Activated CD4-positive, alpha-beta memory T cell treated with anti-CD3 and anti-CD28 coated beads, Interleukin-2, amount 10 ng/mL, durations not matched to agents 7 days and 5 days (primary cell): Measurements from ENCODE around the gene DACT1. TPM values are rescaled to one million over a fixed set of nuclear protein-coding genes. Genes with fewer than 3 reads are reported as not detected.
A peak's percentile ranks its signal among the peaks of the same experiment; 100 is the strongest.
"Not testable (repeated sequence)": the region's sequence is repeated elsewhere in the genome, so short reads cannot be mapped to it uniquely, and the experiment has no call there.

ENCODE experiments used
- CTCF ChIA-PET: fragments of 350-600 bp; sonication (Branson Sonifier 250); formaldehyde crosslinking; loops from one replicate; lab custom pipeline; 2021; ENCODE audit warnings: antibody characterized with exemption, inconsistent platforms; lab: Charles Lee
- POLR2A ChIA-PET: fragments of 350-600 bp; sonication (Branson Sonifier 250); formaldehyde crosslinking; loops from one replicate; lab custom pipeline; 2021; ENCODE audit warnings: antibody characterized with exemption; lab: Charles Lee
- DNase-seq: peaks from one replicate; pipeline ENCODE4 v3.0.0-alpha.2; 2020
- H3K27ac Mint-ChIP-seq: one replicate; pipeline ENCODE4 v1.8.0; 2021; ENCODE audit warnings: mild to moderate bottlenecking, mixed read lengths
- H3K27me3 Mint-ChIP-seq: one replicate; pipeline ENCODE4 v1.8.0; 2021; ENCODE audit warnings: mixed read lengths
- H3K36me3 Mint-ChIP-seq: one replicate; pipeline ENCODE4 v1.8.0; 2021; ENCODE audit warnings: low read depth, mixed read lengths
- H3K4me1 Mint-ChIP-seq: one replicate; pipeline ENCODE4 v1.8.0; 2021; ENCODE audit warnings: mixed read lengths
- H3K4me3 Mint-ChIP-seq: one replicate; pipeline ENCODE4 v1.8.0; 2021; ENCODE audit warnings: mild to moderate bottlenecking, mixed read lengths
- H3K9me3 Mint-ChIP-seq: one replicate; pipeline ENCODE4 v1.8.0; 2021; ENCODE audit warnings: mixed read lengths
- total RNA-seq, 2 experiments: library from RNA; stranded (reverse); gene quantifications; one replicate each; pipeline ENCODE4 v1.2.3, GENCODE V29; 2021

The DACT1 gene, protein sequence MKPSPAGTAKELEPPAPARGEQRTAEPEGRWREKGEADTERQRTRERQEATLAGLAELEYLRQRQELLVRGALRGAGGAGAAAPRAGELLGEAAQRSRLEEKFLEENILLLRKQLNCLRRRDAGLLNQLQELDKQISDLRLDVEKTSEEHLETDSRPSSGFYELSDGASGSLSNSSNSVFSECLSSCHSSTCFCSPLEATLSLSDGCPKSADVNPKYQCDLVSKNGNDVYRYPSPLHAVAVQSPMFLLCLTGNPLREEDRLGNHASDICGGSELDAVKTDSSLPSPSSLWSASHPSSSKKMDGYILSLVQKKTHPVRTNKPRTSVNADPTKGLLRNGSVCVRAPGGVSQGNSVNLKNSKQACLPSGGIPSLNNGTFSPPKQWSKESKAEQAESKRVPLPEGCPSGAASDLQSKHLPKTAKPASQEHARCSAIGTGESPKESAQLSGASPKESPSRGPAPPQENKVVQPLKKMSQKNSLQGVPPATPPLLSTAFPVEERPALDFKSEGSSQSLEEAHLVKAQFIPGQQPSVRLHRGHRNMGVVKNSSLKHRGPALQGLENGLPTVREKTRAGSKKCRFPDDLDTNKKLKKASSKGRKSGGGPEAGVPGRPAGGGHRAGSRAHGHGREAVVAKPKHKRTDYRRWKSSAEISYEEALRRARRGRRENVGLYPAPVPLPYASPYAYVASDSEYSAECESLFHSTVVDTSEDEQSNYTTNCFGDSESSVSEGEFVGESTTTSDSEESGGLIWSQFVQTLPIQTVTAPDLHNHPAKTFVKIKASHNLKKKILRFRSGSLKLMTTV
- under 1 TPM; 0.81 to 0.93 TPM for total RNA-seq

DNA sequence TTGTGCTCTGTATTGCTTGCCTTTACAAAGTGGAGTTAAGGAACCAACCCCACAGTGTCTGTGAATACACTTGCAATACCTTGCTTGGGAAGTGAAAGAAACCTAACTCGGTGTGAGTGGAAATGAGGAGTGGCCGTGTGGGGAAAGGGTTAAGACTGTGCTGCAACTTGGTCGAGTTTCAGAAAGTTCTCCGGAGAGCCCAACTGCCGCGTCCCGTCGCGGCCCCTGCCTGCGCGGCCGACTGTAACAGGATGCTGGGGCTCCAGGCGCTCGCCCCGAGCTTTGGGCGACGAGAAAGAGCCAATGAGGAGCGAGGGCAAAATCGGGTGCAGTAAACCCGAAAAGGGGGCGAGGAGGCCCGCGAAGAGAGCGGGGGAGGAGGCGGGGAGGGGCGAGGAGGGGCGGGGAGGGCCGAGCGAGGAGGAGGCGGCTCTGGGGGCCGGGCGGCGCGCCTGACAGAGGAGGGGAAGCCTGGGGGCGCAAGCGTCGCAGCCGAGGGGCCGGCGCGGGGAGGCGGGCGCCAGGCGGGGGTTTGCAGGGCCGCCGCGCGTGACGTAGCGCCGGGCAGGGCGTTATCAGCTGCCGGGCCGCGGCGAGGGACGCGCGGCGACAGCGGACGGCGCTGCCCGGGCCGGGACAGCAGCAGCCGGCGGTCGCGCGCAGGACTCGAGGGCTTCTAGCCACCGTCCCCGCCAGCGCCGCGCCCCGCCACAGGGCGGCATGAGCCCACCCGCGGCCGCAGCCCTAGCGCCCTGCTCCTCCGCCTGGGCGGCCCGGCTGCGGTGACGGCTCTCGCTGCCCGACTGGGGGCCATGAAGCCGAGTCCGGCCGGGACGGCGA lies at the start of gene DACT1:
DACT1 (plus strand) TSS at position 572 of the 840 bp plus-strand sequence; CDS start at position 813, 241 bp downstream.
- Mint-ChIP-seq H3K4me3 (peak within 1 kb of the TSS; percentile 82), H3K36me3 (no peaks in the 10 kb centered on the region), H3K27ac (peak within 1 kb of the TSS; percentile 69), H3K9me3 (no peaks in the 10 kb centered on the region), H3K27me3 (peaks cover 60% of the 10 kb centered on the region), H3K4me1 (peaks cover 33% of the 10 kb centered on the region)
- ChIA-PET CTCF (interaction anchor here (1.1 to 1.3 kb wide), 2 partner anchors 136 kb away, joined by 4 to 6 read pairs; no protein-coding TSS in a partner anchor), POLR2A (no interaction called here)
- peak; percentile 45 for DNase-seq

DNA sequence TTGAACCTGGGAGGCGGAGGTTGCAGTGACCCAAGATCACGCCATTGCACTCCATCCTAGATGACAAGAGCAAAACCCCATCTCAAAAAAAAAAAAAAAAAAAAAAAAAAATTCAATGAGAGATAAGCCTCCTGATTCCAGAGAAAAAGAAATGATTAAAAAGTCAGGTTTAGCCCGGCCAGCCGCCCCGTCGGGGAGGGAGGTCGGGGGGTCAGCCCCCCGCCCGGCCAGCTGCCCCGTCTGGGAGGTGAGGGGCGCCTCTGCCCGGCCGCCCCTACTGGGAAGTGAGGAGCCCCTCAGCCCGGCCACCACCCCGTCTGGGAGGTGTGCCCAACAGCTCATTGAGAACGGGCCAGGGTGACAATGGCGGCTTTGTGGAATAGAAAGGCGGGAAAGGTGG lies 49.4 kb upstream of the DACT1 start:
- H3K36me3 Mint-ChIP-seq, H3K4me3 Mint-ChIP-seq, H3K27me3 Mint-ChIP-seq, H3K27ac Mint-ChIP-seq, DNase-seq, H3K9me3 Mint-ChIP-seq, H3K4me1 Mint-ChIP-seq, CTCF ChIA-PET, POLR2A ChIA-PET: not testable (repeated sequence)

DNA sequence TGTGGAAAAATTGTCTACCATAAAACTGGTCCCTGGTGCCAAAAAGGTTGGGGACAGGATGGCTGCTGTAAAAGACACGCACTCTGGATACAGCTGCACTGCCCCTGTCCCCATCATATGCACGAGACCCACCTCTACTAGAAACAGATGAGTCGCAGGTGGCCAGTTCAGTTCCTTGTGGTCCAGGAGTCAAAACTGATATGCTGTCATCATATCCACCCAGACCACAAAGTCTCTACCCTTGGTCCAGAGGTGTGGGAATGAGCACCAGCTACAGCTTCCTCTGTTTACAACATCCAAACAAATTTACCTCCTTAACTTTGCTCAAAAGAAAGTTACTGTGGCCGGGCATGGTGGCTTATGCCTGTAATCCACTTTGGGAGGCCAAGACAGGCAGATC lies 43.8 kb upstream of the DACT1 start:
- no peak overlapping the region for H3K4me3 Mint-ChIP-seq
- no peak overlapping the region for H3K27ac Mint-ChIP-seq
- no peaks in the 10 kb centered on the region for H3K27me3 Mint-ChIP-seq
- H3K4me1 Mint-ChIP-seq: peaks cover 13% of the 10 kb centered on the region
- H3K9me3 Mint-ChIP-seq: no peaks in the 10 kb centered on the region
- no peaks in the 10 kb centered on the region for H3K36me3 Mint-ChIP-seq
- POLR2A ChIA-PET: no interaction called here
- DNase-seq: no peak
- CTCF ChIA-PET: no interaction called here

DNA sequence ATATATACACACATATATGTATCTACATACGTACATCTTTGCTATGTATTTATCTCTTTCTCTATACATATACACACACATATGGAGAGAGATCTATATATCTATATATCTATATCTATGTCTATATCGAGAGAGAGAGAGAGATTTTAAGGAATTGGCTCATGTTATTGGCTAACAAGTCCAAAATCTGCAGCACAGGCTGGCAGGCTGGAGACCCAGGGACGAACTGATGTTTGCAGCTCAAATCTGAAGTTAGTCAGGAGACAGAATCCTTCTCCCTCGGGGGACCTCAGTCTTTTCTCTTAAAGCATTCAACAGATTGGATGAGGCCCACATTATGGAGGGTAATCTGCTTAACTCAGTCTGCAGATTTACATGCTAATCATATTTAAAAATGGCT lies 40.7 kb upstream of the DACT1 start:
- no peak overlapping the region for H3K27ac Mint-ChIP-seq
- no peak overlapping the region for H3K4me3 Mint-ChIP-seq
- no peaks in the 10 kb centered on the region for H3K9me3 Mint-ChIP-seq
- H3K27me3 Mint-ChIP-seq: no peaks in the 10 kb centered on the region
- POLR2A ChIA-PET: no interaction called here
- CTCF ChIA-PET: interaction anchor here (2.4 kb wide), 1 partner anchor 96 kb away, joined by 6 read pairs; no protein-coding TSS in a partner anchor
- no peaks in the 10 kb centered on the region for H3K36me3 Mint-ChIP-seq
- no peak for DNase-seq
- peaks cover 13% of the 10 kb centered on the region for H3K4me1 Mint-ChIP-seq

DNA sequence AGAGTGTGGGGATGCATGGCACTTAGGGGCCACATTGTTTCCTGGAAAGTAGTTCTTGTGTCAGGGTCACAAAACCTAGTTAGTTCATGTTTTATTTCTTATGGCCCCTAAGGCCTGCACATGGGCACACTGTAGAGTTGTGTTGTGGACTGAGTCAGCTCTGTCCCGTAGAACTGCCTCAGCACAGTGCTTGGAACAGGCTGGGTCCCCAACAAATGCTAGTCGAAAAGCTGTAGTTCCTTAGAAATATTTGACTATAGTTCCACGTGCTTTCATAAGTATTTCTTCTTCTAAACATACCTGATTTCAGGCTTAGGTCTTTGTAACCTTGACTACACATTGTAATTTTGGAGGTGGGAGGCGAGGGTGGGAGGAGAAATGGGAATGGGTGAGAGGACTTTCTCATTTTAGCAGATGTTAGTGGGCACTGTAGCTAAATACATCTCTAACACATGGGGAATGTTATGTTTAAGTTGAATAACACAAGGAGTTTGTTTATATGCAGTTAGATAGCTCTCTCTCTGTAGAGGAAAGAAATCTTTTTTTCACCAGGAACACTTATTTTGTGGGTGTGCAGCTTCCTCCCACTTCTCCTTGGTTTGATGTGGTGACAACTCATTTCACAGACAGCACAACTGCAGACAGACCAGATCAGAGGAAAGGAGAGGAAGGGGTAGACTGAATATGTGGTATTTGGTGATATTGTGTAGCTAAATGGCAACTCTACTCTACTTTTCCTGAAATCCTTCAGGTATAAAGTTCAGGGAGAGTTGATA lies 39.5 kb upstream of the DACT1 start:
- no peaks in the 10 kb centered on the region for H3K36me3 Mint-ChIP-seq
- DNase-seq: no peak
- H3K4me3 Mint-ChIP-seq: no peak overlapping the region
- no peaks in the 10 kb centered on the region for H3K27me3 Mint-ChIP-seq
- POLR2A ChIA-PET: no interaction called here
- H3K4me1 Mint-ChIP-seq: peaks cover 13% of the 10 kb centered on the region
- no peak overlapping the region for H3K27ac Mint-ChIP-seq
- H3K9me3 Mint-ChIP-seq: no peaks in the 10 kb centered on the region
- CTCF ChIA-PET: no interaction called here

DNA sequence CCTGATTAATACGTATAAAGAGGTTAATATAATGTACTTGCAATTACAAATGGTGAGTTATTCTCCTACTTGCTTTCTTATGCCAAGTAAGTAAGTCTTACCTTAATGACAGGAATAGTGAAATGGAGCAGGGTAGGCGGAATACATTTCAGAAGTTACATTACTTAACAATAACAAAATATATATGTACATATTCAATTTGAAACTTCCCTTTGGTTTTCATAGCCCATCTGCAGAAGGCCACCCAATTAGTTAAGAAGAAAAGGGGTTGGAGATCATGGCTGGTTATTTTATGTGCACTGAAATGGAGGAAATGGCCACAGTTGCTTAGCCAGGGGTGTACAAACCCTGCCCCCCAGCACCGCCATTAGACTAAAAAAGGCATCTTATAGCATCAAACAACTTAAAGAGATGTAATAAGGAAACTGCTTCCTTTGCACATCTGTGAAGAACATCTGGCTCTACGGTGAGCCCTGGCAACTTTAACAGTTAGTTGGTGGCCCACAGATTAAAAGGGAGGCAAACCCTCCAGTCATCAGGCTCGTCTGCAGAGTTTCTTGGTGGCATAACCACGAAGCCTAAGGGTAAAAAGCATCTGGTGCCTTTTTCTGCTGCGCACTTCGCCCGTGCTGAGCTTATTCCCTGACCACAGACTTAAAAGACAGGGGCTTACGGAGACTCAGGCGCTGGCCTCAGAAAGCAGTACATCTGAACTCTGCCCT lies 38.8 kb upstream of the DACT1 start:
- Mint-ChIP-seq H3K27ac (no peak overlapping the region), H3K4me3 (no peak overlapping the region), H3K27me3 (no peaks in the 10 kb centered on the region), H3K4me1 (peaks cover 13% of the 10 kb centered on the region), H3K9me3 (no peaks in the 10 kb centered on the region), H3K36me3 (no peaks in the 10 kb centered on the region)
- no peak for DNase-seq
- ChIA-PET POLR2A (no interaction called here), CTCF (no interaction called here)

DNA sequence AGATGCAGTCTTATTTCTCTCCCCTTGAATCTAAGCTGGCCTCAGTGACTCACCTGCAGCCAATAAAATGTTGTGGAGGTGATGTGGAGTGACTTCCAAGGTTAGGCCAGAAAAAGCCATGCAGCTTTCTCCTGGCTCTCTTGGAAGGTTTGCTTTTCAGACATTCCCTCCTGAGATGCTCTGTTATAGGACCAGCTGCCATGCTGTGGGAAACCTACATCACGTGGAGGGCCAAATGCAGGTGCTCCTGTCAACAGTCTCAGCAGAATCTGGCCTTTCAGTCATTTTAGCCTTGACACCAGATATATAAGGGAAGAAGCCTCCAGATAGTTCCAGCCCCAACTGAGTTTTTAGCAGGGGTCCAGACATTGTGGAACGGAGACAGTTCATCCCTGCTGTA lies 38.1 kb upstream of the DACT1 start:
- H3K27me3 Mint-ChIP-seq: no peaks in the 10 kb centered on the region
- ChIA-PET CTCF (no interaction called here), POLR2A (no interaction called here)
- H3K9me3 Mint-ChIP-seq: no peaks in the 10 kb centered on the region
- peaks cover 13% of the 10 kb centered on the region for H3K4me1 Mint-ChIP-seq
- no peak for DNase-seq
- no peak overlapping the region for H3K4me3 Mint-ChIP-seq
- H3K27ac Mint-ChIP-seq: no peak overlapping the region
- no peaks in the 10 kb centered on the region for H3K36me3 Mint-ChIP-seq

DNA sequence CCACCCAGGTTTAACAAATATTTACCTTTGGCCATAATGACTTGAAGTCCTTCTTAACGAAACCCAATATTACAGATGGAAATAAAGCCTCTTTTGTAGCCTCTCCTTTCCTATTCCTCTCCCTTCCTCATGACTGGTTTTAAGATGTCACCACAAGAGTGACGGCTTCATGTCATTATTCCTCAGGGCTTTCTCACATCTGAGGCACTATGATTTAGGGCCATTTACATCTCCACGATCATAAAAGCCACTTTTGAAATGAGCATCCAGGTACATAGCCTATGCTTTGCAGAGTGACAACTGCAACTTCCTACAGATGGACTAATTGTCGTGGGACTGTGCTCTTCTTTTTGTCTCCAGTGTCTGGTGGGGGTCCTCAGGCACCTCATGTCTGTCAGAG lies 32.3 kb upstream of the DACT1 start:
- Mint-ChIP-seq H3K4me1 (no peaks in the 10 kb centered on the region), H3K27me3 (peaks cover 4% of the 10 kb centered on the region), H3K36me3 (no peaks in the 10 kb centered on the region), H3K4me3 (no peak overlapping the region), H3K9me3 (no peaks in the 10 kb centered on the region), H3K27ac (no peak overlapping the region)
- CTCF ChIA-PET: no interaction called here
- no peak for DNase-seq
- POLR2A ChIA-PET: no interaction called here

DNA sequence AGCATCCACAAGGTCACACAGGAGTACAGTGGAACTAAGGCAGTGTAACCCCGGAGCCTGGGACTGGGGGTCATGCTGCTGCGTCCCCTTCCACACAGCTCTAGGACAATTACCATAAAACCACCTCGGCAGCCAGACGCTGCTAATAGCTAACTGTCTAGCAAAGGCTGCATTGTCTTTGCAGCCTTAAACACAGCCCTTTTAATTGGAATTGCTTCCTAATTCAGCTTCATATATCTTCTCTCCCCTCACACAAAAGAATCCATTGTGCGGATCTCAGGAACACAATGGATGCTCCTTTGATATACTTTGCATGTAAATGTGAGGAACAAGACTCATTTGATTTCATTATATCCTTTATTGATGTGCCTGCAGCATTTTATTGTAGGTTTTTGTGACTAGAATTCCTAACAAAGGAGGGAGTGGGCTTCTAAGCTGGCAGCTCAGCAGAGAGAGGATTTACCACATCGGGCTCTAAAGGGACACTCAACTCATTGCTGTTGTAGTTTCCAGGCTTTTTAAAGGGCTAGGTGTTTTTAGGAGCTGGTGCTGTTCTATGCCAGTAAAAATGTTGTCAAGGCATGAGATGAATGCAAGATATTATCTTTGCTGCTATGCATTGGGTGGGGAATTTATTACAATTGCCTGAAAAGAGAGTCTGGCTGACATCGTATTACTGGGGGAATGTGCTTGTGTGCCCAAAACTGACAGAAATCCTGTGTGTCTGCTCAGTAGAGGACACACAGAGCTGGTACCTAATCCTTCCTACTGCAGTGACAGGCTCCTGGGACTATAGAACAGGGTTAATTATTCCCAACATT lies 30.4 kb upstream of the DACT1 start:
- POLR2A ChIA-PET: no interaction called here
- no peaks in the 10 kb centered on the region for H3K4me1 Mint-ChIP-seq
- H3K4me3 Mint-ChIP-seq: no peak overlapping the region

DNA sequence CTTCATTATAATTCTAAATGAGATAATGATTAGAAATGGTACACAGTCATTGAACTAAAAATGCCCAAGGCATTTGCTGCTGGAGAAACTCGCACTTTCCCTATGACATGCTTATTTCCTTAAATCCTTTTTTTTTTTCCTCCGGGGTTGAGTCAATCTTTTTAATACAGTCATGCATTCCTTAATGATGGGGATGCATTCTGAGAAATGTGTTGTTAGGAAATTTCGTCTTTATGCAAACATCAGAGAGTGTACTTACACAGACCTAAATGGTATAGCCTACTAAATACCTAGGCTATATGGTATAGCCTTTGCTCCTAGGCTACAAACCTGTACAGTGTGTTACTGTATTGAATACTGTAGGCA lies 29.8 kb upstream of the DACT1 start:
- Mint-ChIP-seq H3K4me1 (no peaks in the 10 kb centered on the region), H3K27me3 (peaks cover 4% of the 10 kb centered on the region), H3K9me3 (no peaks in the 10 kb centered on the region), H3K27ac (no peak overlapping the region), H3K36me3 (no peaks in the 10 kb centered on the region), H3K4me3 (no peak overlapping the region)
- POLR2A ChIA-PET: no interaction called here
- CTCF ChIA-PET: no interaction called here
- no peak for DNase-seq

More for the DNA sequence above, 30.4 kb upstream of the DACT1 start:
- CTCF ChIA-PET: no interaction called here
- DNase-seq: no peak
- H3K9me3 Mint-ChIP-seq: no peaks in the 10 kb centered on the region
- no peak overlapping the region for H3K27ac Mint-ChIP-seq
- no peaks in the 10 kb centered on the region for H3K36me3 Mint-ChIP-seq
- H3K27me3 Mint-ChIP-seq: peaks cover 4% of the 10 kb centered on the region

DNA sequence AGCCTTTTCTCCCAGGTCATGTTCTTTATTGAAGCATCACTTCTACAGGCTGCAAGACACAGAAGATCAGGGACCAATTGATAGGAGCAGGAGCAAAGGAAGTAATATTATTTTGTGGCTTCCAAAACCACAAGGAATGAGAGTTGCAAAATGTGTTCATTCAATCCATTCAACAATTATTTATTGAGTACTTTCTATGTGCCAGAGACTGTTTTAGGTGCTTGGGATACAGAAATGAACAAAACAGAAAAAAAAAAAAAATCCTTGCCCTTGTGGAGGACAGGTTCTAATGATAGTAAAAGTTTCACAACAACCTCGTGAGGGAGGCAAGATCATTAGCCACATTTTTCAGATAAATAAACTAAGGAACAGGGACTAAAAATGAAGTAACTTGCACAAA lies 20.1 kb upstream of the DACT1 start:
- CTCF ChIA-PET: no interaction called here
- Mint-ChIP-seq H3K4me1 (no peaks in the 10 kb centered on the region), H3K27me3 (peaks cover 4% of the 10 kb centered on the region), H3K4me3 (no peak overlapping the region), H3K36me3 (no peaks in the 10 kb centered on the region), H3K27ac (no peak overlapping the region), H3K9me3 (no peaks in the 10 kb centered on the region)
- DNase-seq: no peak
- POLR2A ChIA-PET: no interaction called here
